T-cell (primary cell): Measurements from ENCODE around the gene PHKG2. TPM values are rescaled to one million over a fixed set of nuclear protein-coding genes. Genes with fewer than 3 reads are reported as not detected.

Experiments
- ATAC-seq, 4 experiments: fragments of 200-7000 bp in 3 of 4; fragments of 150-1000 bp in 1 of 4; cut with Tn5 transposase; replicated peaks in 1 of 4; 1 replicate in 3 of 4; 2 replicates in 1 of 4; pipeline ENCODE4 v1.10.0; 2021; ENCODE audit warnings: moderate library complexity in 3 of 4, mild to moderate bottlenecking in 2 of 4, moderate number of reproducible peaks in 1 of 4
- CTCF ChIA-PET, 2 donors: fragments of 300-600 bp; sonication (Branson Sonifier 250); formaldehyde crosslinking; loops; one replicate each; lab custom pipeline; 2022; ENCODE audit warnings: antibody characterized with exemption in 2 of 2; lab: Charles Lee
- POLR2A ChIA-PET, 2 donors: fragments of 300-600 bp; sonication (Branson Sonifier 250); formaldehyde crosslinking; loops; one replicate each; lab custom pipeline; 2022; ENCODE audit warnings: antibody characterized with exemption in 2 of 2; lab: Charles Lee
- DNase-seq, 35 experiments: peaks; one replicate each; pipeline versions ENCODE4 v3.0.0 to v3.0.0-alpha.2; 2013 to 2023
- H3K27ac ChIP-seq: one replicate; pipeline ENCODE4 v1.5.1; 2013; ENCODE audit warnings: low read length
- H3K27me3 ChIP-seq, 2 experiments: replicated peaks in 1 of 2; 1 replicate in 1 of 2; 2 replicates in 1 of 2; pipeline versions ENCODE4 v1.6.1 to v1.7.0; 2013; ENCODE audit warnings: low read length in 1 of 2, mixed read lengths in 1 of 2; ENCODE audit not compliant: control insufficient read depth in 2 of 2, insufficient read depth in 2 of 2; ENCODE audit errors: extremely low read depth in 1 of 2
- H3K36me3 ChIP-seq, 2 donors: 1 replicate in 1 of 2; 2 replicates in 1 of 2; pipeline versions ENCODE4 v1.6.1 to v1.7.0; 2013; ENCODE audit warnings: low read length in 1 of 2; ENCODE audit not compliant: control insufficient read depth in 2 of 2, insufficient read depth in 1 of 2; ENCODE audit errors: extremely low read depth in 1 of 2
- H3K4me1 ChIP-seq, 2 experiments: 1 replicate in 1 of 2; 2 replicates in 1 of 2; pipeline versions ENCODE4 v1.6.1 to v1.7.0; 2013; ENCODE audit warnings: low read length in 2 of 2, mixed read lengths in 1 of 2; ENCODE audit not compliant: insufficient read depth in 2 of 2, control insufficient read depth in 1 of 2; ENCODE audit errors: extremely low read depth in 1 of 2
- H3K4me3 ChIP-seq, 2 donors: 1 replicate in 1 of 2; 2 replicates in 1 of 2; pipeline versions ENCODE4 v1.5.1 to v1.7.0; 2013; ENCODE audit warnings: mild to moderate bottlenecking in 2 of 2, low read length in 1 of 2, moderate library complexity in 1 of 2; ENCODE audit not compliant: control insufficient read depth in 1 of 2; ENCODE audit errors: extremely low read depth in 1 of 2
- H3K9me3 ChIP-seq: 2 replicates; pipeline ENCODE4 v1.7.0; 2013
- H3K27ac Mint-ChIP-seq, 2 donors: one replicate each; pipeline ENCODE4 v1.8.0; 2020 to 2021; ENCODE audit warnings: mild to moderate bottlenecking in 2 of 2, mixed read lengths in 2 of 2
- H3K27me3 Mint-ChIP-seq, 2 donors: one replicate each; pipeline ENCODE4 v1.8.0; 2021 to 2022; ENCODE audit warnings: mixed read lengths in 2 of 2
- H3K36me3 Mint-ChIP-seq: one replicate; pipeline ENCODE4 v1.8.0; 2021; ENCODE audit warnings: mixed read lengths
- H3K4me1 Mint-ChIP-seq, 3 donors: one replicate each; pipeline ENCODE4 v1.8.0; 2020 to 2022; ENCODE audit warnings: mixed read lengths in 3 of 3, mild to moderate bottlenecking in 1 of 3
- H3K4me3 Mint-ChIP-seq, 3 donors: one replicate each; pipeline ENCODE4 v1.8.0; 2020 to 2022; ENCODE audit warnings: mild to moderate bottlenecking in 3 of 3, mixed read lengths in 3 of 3, moderate library complexity in 3 of 3
- H3K9me3 Mint-ChIP-seq, 3 donors: one replicate each; pipeline ENCODE4 v1.8.0; 2020 to 2022; ENCODE audit warnings: mixed read lengths in 3 of 3
- WGBS: methylation state at CpG from one replicate; pipeline ENCODE4 v1.1.5; 2013; ENCODE audit warnings: missing lambda C conversion rate; ENCODE audit not compliant: insufficient coverage; 5-methylcytosine and 5-hydroxymethylcytosine counted together
- total RNA-seq, 35 experiments: library from RNA in 6 of 35; stranded (reverse) in 6 of 35; fragments of 120-200 nt in 1 of 35; gene quantifications; one replicate each; pipeline versions ENCODE4 v1.2.1 to v1.2.4 and lab custom pipeline; 2013 to 2026

PHKG2 gene
- total RNA-seq, 5 donors from 2014 or later (not counting 1 experiment from before 2014, with no cell fraction given): 36.4 to 57.8 (median 48.9) TPM

- 84% methylated on average over 5 of the region's 8 CpGs for WGBS
- Histone ChIP-seq H3K27ac (no peak overlapping the region), H3K9me3 (no peaks in the 10 kb centered on the region), H3K27me3 (peaks cover 0 to 14% of the 10 kb centered on the region in 2 experiments), H3K4me1 (peaks cover 0 to 26% of the 10 kb centered on the region in 2 experiments), H3K36me3 (peaks cover 0 to 34% of the 10 kb centered on the region in 2 donors), H3K4me3 (no peak overlapping the region)
- peak overlapping the region in 1 of 2 donors; percentile 55 for H3K27ac Mint-ChIP-seq
- peaks cover 15% of the 10 kb centered on the region for H3K36me3 Mint-ChIP-seq
- peaks cover 19 to 39% (median 30%) of the 10 kb centered on the region in 3 donors for H3K4me1 Mint-ChIP-seq
- CTCF ChIA-PET: no interaction called here
- peak in 2 of 4 experiments; percentile 1 to 2 for ATAC-seq
- peak overlapping the region; percentile 83 to 87 (median 86) for H3K4me3 Mint-ChIP-seq
- peaks cover 0 to 2% of the 10 kb centered on the region in 2 donors for H3K27me3 Mint-ChIP-seq
- POLR2A ChIA-PET: interaction anchor here in 1 of 2 donors (0.6 kb wide), 1 partner anchor 11 kb away, joined by 3 read pairs; no protein-coding TSS in a partner anchor
- no peaks in the 10 kb centered on the region for H3K9me3 Mint-ChIP-seq
- DNase-seq: no peak
Observed at GRCh38 chr16:30774367-30775130, 26.3 kb downstream of the PHKG2 start.

- no peak overlapping the region for H3K27ac ChIP-seq
- H3K27me3 Mint-ChIP-seq: peaks cover 0 to 2% of the 10 kb centered on the region in 2 donors
- no peaks in the 10 kb centered on the region for H3K9me3 Mint-ChIP-seq
- H3K27me3 ChIP-seq: peaks cover 0 to 14% of the 10 kb centered on the region in 2 experiments
- ATAC-seq: no peak
- peak overlapping the region in 1 of 2 donors; percentile 55 for H3K27ac Mint-ChIP-seq
- CTCF ChIA-PET: no interaction called here
- peaks cover 0 to 30% of the 10 kb centered on the region in 2 donors for H3K36me3 ChIP-seq
- peak overlapping the region; percentile 83 to 87 (median 86) for H3K4me3 Mint-ChIP-seq
- H3K4me1 ChIP-seq: peaks cover 0 to 26% of the 10 kb centered on the region in 2 experiments
- peak overlapping the region; percentile 56 to 83 for H3K4me3 ChIP-seq
- H3K4me1 Mint-ChIP-seq: peaks cover 19 to 39% (median 30%) of the 10 kb centered on the region in 3 donors
- no peaks in the 10 kb centered on the region for H3K9me3 ChIP-seq
- 28% methylated on average over 15 of the region's 15 CpGs for WGBS
- H3K36me3 Mint-ChIP-seq: peaks cover 15% of the 10 kb centered on the region
- DNase-seq: no peak
- POLR2A ChIA-PET: no interaction called here
Observed at GRCh38 chr16:30775131-30775391, 26.8 kb downstream of the PHKG2 start.

GRCh38 chr16:30775392-30776188 lies 27.4 kb downstream of the PHKG2 start:
- H3K27ac ChIP-seq: no peak overlapping the region
- Mint-ChIP-seq H3K27ac (peak overlapping the region in 1 of 2 donors; percentile 67), H3K36me3 (peaks cover 12% of the 10 kb centered on the region), H3K4me3 (peak overlapping the region; percentile 83 to 87 (median 86)), H3K9me3 (no peaks in the 10 kb centered on the region), H3K27me3 (peaks cover 0 to 2% of the 10 kb centered on the region in 2 donors), H3K4me1 (peaks cover 19 to 39% (median 30%) of the 10 kb centered on the region in 3 donors)
- ChIA-PET POLR2A (no interaction called here), CTCF (no interaction called here)
- no peaks in the 10 kb centered on the region for H3K9me3 ChIP-seq
- H3K4me3 ChIP-seq: peak overlapping the region; percentile 56 to 83
- peak in 34 of 35 experiments; percentile 25 to 70 (median 46) for DNase-seq
- H3K4me1 ChIP-seq: peaks cover 0 to 26% of the 10 kb centered on the region in 2 experiments
- peaks cover 0 to 14% of the 10 kb centered on the region in 2 experiments for H3K27me3 ChIP-seq
- peak; percentile 83 to 90 (median 84) for ATAC-seq
- H3K36me3 ChIP-seq: peaks cover 0 to 25% of the 10 kb centered on the region in 2 donors
- WGBS: under 1% methylated on average over 76 of the region's 81 CpGs

GRCh38 chr16:30777591-30778297 lies 29.5 kb downstream of the PHKG2 start:
- H3K36me3 ChIP-seq: peaks cover 4 to 5% of the 10 kb centered on the region in 2 donors
- no peak overlapping the region for H3K27ac Mint-ChIP-seq
- no peaks in the 10 kb centered on the region for H3K9me3 Mint-ChIP-seq
- no peak overlapping the region for H3K27ac ChIP-seq
- CTCF ChIA-PET: no interaction called here
- peaks cover 0 to 17% of the 10 kb centered on the region in 2 experiments for H3K27me3 ChIP-seq
- no peaks in the 10 kb centered on the region for H3K9me3 ChIP-seq
- WGBS: 98% methylated on average over 4 of the region's 7 CpGs
- H3K27me3 Mint-ChIP-seq: peaks cover 0 to 2% of the 10 kb centered on the region in 2 donors
- H3K4me1 ChIP-seq: peaks cover 0 to 20% of the 10 kb centered on the region in 2 experiments
- POLR2A ChIA-PET: interaction anchor here in 1 of 2 donors (0.6 kb wide), 1 partner anchor 287 kb away, joined by 4 read pairs; no protein-coding TSS in a partner anchor
- peaks cover 7% of the 10 kb centered on the region for H3K36me3 Mint-ChIP-seq
- no peak for ATAC-seq
- H3K4me1 Mint-ChIP-seq: peaks cover 19 to 29% (median 25%) of the 10 kb centered on the region in 3 donors
- H3K4me3 ChIP-seq: no peak overlapping the region
- H3K4me3 Mint-ChIP-seq: peak overlapping the region; percentile 60 to 86 (median 83)
- DNase-seq: no peak

- peak overlapping the region in 1 of 3 donors; percentile 2 for H3K4me3 Mint-ChIP-seq
- no peaks in the 10 kb centered on the region for H3K9me3 ChIP-seq
- H3K27ac ChIP-seq: no peak overlapping the region
- H3K4me1 ChIP-seq: peaks cover 0 to 20% of the 10 kb centered on the region in 2 experiments
- ChIA-PET CTCF (no interaction called here), POLR2A (no interaction called here)
- DNase-seq: no peak
- peaks cover 15 to 22% (median 21%) of the 10 kb centered on the region in 3 donors for H3K4me1 Mint-ChIP-seq
- no peaks in the 10 kb centered on the region for H3K9me3 Mint-ChIP-seq
- H3K4me3 ChIP-seq: no peak overlapping the region
- peaks cover 0 to 2% of the 10 kb centered on the region in 2 donors for H3K27me3 Mint-ChIP-seq
- ATAC-seq: no peak
- H3K27me3 ChIP-seq: peaks cover 0 to 19% of the 10 kb centered on the region in 2 experiments
- peaks cover 8% of the 10 kb centered on the region for H3K36me3 Mint-ChIP-seq
- H3K27ac Mint-ChIP-seq: no peak overlapping the region
- H3K36me3 ChIP-seq: peaks cover 0 to 6% of the 10 kb centered on the region in 2 donors
- 99% methylated on average over 9 of the region's 14 CpGs for WGBS
Observed at GRCh38 chr16:30778549-30779244, 30.5 kb downstream of the PHKG2 start.
